ENCODE results near the gene RPL7A. TPM values are rescaled to one million over a fixed set of nuclear protein-coding genes. Genes with fewer than 3 reads are reported as not detected.

RPL7A gene
- total RNA-seq, 1 experiment from 2014 or later: 3,575 TPM

DNA sequence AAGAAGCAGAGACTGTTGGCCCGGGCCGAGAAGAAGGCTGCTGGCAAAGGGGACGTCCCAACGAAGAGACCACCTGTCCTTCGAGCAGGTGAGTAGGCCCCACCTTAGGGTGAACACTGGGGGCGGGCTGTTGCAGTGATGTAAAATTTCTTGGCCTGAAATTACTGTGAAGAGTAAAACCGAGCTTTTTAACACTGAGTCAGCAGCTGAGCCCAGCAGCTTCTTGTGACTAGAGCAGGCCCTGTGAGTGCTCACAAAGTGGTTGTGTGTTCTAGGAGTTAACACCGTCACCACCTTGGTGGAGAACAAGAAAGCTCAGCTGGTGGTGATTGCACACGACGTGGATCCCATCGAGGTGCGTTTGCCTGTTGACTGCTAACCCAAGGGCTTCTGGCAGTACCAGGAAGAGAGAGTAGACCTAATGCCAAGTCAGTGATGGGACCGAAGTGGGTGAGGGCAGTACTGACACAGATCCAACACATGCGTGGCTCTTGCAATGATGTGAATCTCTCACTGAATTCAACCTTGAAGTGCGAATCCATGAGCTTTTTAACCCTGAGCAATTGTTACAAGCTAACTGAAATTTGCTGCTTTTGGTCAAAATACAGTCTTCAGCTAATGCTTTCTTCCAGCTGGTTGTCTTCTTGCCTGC lies 2.1 kb downstream of the RPL7A start:
- Histone ChIP-seq H3K9me3 (replicated peaks) (no peaks in the 10 kb centered on the region), H3K4me3 (no peak overlapping the region), H3K36me3 (peaks cover 59% of the 10 kb centered on the region), H3K27ac (no peak overlapping the region), H3K4me1 (peaks cover 9% of the 10 kb centered on the region; the same call in 1 of the 2 replicates), H3K27me3 (no peaks in the 10 kb centered on the region)
- DNase-seq: no peak

DNA sequence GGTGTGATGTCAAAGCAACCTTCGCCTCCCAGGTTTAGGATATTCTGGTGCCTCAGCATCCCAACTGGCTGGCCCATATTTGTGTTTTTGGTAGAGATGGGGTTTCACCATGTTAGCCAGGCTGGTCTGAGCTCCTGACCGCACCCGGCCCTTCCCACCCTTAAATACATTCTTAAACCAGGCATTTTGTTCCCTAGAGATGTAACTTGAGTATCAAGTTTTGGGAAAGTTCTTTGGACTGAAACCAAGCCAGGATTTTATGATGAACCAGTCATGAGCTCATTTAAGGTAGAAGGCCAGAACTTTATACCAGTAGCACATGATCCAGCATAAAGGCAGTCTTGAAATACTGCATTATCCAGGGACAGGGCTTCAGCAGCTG lies 3.5 kb downstream of the RPL7A start:
- H3K4me1 ChIP-seq: peaks cover 7% of the 10 kb centered on the region; the same call in 1 of the 2 replicates
- no peaks in the 10 kb centered on the region for H3K27me3 ChIP-seq
- H3K9me3 ChIP-seq (replicated peaks): no peaks in the 10 kb centered on the region
- no peak for DNase-seq
- H3K4me3 ChIP-seq: no peak overlapping the region
- H3K27ac ChIP-seq: no peak overlapping the region
- peaks cover 50% of the 10 kb centered on the region for H3K36me3 ChIP-seq

DNA sequence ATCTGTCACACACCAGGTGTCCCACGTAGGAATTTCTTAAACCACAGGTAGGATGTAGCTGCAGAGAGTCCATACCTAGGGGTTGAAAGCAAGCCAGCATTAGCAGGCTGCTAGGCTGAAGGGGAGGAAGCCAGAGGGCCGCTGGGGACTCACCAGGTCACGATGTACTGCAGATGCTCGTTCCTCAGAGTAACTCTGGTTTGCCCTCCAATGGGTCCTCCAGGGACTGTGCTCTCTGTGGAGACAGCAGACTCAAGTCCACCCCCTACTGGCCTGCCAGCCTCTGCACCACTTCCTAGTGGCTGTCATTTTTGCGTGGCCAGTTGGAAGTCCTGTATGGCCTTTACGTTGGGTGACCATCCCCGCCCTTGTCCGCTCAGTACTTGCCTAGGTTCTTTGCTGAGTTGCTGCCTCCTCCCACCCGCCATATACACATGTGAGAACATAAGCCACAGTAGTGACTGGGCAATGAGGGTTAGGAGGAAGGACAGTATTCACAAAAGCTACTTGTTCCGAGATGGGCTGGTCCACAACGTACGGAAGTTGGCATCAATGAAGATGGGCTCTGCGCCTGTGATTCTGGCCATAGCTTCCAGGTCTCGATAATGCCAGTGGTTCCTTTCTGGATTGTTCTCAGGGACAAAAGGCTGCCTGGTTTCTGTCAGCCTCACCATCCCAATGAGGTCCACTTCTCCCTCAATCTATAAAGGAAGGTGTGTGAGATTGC lies 4.1 kb downstream of the RPL7A start:
- H3K9me3 ChIP-seq (replicated peaks): no peaks in the 10 kb centered on the region
- H3K27ac ChIP-seq: no peak overlapping the region
- peak; percentile 74 to 77 for DNase-seq
- H3K4me3 ChIP-seq: no peak overlapping the region
- no peaks in the 10 kb centered on the region for H3K27me3 ChIP-seq
- H3K4me1 ChIP-seq: peaks cover 6% of the 10 kb centered on the region; the same call in 1 of the 2 replicates
- H3K36me3 ChIP-seq: peaks cover 50% of the 10 kb centered on the region

DNA sequence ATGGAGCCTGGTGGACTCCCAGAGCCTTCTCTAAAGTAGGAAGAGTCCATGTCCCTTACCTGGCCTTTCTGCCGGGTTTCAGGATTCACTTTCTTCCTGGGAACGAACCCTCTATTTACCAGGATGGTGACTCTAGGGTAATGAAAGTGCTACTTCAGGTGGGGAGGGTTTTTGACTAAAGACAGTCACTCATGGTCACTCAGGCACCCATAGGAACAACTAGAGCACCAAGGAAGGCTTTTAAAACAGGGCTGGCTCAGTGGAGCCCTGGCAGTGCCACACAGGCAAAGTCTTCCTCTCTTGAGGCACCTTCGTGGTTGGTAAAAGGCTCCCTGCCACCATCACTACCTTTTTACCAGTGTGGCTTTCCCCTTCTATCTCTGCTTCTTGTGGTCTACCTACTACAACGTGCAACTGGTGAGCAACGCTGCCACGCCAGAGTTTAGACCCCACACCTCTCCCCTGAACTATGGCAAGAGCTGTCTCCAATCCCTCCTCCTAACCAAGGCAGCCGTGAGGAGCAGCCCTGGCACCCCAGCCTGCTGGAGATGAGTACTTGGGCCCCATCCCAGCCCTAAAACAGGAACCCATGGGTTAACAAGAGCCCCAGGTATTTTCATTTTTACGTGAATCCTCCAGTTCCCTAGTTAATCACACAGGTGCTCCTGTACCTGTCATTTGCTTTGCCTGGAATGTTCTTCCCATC lies 4.8 kb downstream of the RPL7A start:
- no peaks in the 10 kb centered on the region for H3K27me3 ChIP-seq
- peaks cover 6% of the 10 kb centered on the region; the same call in 1 of the 2 replicates for H3K4me1 ChIP-seq
- no peaks in the 10 kb centered on the region for H3K9me3 ChIP-seq (replicated peaks)
- no peak for DNase-seq
- no peak overlapping the region for H3K4me3 ChIP-seq
- peaks cover 50% of the 10 kb centered on the region for H3K36me3 ChIP-seq
- H3K27ac ChIP-seq: no peak overlapping the region

DNA sequence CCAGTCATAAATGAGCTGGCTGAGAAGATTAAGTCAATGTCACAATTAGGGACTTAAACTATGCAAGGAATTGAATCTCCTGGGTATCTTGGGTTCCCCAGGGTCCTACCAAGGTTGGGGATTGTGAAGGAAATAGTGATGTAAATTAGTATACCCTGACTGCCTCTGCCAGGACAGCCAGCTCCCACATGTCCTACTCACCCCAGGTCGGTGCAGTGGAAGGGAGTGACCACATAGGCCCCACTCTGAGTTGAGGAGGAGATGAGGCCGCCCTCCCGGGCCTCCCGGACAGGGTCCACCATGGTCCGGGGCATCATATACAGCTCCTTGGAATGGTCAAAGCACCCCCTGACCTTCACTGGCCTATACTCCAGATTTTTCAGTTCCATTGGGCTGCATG lies 5.5 kb downstream of the RPL7A start:
- Histone ChIP-seq H3K27ac (no peak overlapping the region), H3K36me3 (peaks cover 46% of the 10 kb centered on the region), H3K4me3 (no peak overlapping the region), H3K27me3 (no peaks in the 10 kb centered on the region), H3K9me3 (replicated peaks) (no peaks in the 10 kb centered on the region), H3K4me1 (peaks cover 6% of the 10 kb centered on the region; the same call in 1 of the 2 replicates)
- no peak for DNase-seq

DNA sequence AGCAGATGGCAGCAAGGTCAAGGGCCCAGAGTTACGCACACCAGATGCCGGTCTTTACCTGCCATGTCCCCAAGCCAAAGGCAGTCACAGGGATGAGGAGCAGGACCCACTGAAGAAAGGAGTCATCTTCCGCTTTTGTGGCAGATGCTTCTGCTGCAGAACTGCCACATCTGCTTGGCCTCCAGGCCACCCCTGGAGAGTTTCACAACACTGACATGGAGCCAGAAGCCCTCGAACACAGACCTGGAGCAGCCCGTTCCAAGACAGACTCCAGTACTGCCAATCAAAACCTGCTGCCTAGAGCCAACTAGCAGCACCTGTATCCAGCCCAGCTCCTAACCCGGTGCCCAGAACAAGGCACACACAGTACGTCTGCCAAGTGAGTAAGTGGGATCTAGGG lies 6.7 kb downstream of the RPL7A start:
- Histone ChIP-seq H3K27me3 (no peaks in the 10 kb centered on the region), H3K9me3 (replicated peaks) (no peaks in the 10 kb centered on the region), H3K4me3 (no peak overlapping the region), H3K36me3 (peaks cover 35% of the 10 kb centered on the region), H3K27ac (no peak overlapping the region), H3K4me1 (peaks cover 6% of the 10 kb centered on the region)
- no peak for DNase-seq

DNA sequence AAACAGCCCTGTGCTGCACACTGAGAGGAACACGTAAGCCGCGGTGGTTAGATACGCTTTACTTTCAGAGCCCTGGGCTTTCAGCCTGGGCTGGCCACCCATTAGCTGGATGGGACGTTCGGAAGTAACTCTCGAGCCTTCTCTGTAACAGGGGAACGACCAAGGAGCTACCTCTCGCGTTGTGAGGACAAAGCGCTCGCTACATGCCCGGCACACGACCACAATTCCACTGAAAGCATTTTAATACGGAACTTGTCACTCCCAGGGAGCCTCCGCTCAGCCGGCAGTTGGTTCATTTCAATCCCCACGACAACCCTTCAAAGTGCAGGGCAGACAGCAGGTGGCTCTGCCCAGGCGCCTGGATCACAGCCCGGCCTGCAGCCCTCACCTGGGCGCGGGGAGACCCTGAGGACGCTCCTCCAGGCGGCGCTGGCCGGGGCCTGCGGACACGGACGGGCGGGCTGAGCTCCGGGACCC lies 7.9 kb downstream of the RPL7A start:
- Histone ChIP-seq H3K4me1 (peaks cover 16% of the 10 kb centered on the region), H3K27me3 (no peaks in the 10 kb centered on the region), H3K36me3 (peaks cover 31% of the 10 kb centered on the region), H3K9me3 (replicated peaks) (no peaks in the 10 kb centered on the region), H3K4me3 (peak overlapping the region; percentile 73), H3K27ac (peak overlapping the region; percentile 31; the same call in 1 of the 2 replicates)
- peak in 1 of 2 experiments; percentile 45 for DNase-seq

DNA sequence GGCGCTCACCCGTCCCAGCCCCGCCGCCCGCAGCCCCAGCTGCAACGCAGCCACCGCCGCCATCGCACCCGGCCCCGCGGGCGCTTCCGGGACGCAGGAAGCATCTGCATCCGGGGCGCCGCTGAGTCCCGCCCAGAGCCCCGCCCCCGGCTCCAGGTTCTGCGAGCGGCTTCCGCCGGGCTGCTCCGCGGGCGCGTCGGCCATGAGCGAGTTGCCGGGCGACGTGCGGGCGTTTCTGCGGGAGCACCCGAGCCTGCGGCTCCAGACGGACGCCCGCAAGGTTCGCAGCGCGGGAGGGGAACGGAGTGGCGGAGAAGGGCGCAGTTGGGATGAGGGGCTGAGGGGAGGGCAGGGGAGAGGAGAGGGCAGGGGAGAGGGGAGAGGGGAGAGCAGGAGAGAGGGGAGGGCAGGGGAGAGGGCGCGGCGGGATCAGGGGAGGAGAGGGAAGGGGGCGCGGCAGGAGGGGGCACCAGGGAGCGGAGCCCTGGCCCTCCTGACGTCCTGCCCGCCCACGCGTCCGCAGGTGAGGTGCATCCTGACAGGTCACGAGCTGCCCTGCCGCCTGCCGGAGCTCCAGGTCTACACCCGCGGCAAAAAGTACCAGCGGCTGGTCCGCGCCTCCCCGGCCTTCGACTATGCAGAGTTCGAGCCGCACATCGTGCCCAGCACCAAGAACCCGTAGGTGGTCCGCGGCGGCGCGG lies 8.5 kb downstream of the RPL7A start, which contains the start of the genes SURF1 and SURF2:
Gene SURF1 (minus strand): TSS at position 97 of the 701 bp plus-strand sequence. CDS start 34 bp downstream, at position 63.
Gene SURF2 (plus strand): TSS at position 160 of the 701 bp plus-strand sequence. CDS start 43 bp downstream, at position 203.
- Histone ChIP-seq H3K27ac (peak within 1 kb of the TSS; percentile 31; the same call in 1 of the 2 replicates), H3K9me3 (replicated peaks) (no peaks in the 10 kb centered on the region), H3K4me3 (peak within 1 kb of the TSS; percentile 73), H3K4me1 (peaks cover 23% of the 10 kb centered on the region), H3K36me3 (peaks cover 26% of the 10 kb centered on the region), H3K27me3 (no peaks in the 10 kb centered on the region)
- peak; percentile 87 to 88 for DNase-seq

DNA sequence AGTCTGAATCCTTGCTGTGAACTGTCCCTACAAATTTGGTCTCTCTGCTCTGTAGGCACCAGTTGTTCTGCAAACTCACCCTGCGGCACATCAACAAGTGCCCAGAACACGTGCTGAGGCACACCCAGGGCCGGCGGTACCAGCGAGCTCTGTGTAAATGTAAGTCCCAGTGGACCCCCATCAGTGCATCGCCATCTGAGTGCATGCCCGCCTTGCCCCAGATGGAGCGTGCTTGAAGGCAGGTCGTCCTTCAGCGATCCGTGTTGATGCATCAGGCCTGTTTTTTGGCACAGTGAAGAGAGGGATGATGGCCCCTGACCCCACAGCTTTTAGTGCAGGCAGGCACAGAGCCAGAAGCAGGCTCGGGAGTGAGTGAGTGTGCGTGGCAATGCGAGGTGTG lies 9.6 kb downstream of the RPL7A start:
- Histone ChIP-seq H3K4me3 (no peak overlapping the region), H3K27ac (no peak overlapping the region), H3K27me3 (no peaks in the 10 kb centered on the region), H3K4me1 (peaks cover 28% of the 10 kb centered on the region), H3K9me3 (replicated peaks) (no peaks in the 10 kb centered on the region), H3K36me3 (peaks cover 25% of the 10 kb centered on the region)
- DNase-seq: no peak

DNA sequence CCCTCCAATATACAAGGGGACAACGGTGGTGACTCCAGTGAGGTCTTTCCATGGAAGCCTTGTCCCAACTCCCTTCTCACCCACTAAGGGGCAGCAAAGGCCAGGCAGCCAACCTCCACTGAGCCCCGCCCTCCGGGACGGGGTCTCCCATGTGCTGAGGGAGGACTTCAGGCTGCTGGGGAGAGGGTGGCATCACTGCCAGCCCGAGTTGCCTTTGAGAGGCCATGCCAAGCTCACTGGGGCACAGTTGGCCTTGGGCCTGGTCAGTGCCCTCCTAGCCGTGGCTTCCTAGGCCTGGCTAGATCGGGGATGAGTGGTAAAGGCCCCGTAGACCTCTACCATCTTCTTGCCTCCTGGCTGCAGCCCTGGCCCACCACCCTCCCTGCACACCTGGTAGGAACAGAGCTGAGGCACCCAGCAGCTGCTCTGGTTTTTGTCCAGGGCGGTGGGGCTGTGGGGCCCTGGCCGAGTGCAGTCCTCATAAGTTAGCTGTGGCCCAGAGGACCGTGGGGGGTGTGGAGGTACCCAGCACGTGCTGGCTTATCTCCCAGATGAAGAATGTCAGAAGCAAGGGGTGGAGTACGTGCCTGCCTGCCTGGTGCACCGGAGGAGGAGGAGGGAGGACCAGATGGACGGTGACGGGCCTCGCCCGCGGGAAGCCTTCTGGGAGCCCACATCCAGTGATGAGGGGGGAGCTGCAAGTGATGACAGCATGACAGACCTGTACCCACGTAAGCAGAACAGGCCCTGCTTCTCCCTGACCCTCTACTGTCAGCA lies 11.6 kb downstream of the RPL7A start:
- H3K36me3 ChIP-seq: peaks cover 35% of the 10 kb centered on the region
- no peaks in the 10 kb centered on the region for H3K27me3 ChIP-seq
- peak overlapping the region; percentile 36; the same call in 1 of the 2 replicates for H3K27ac ChIP-seq
- H3K4me3 ChIP-seq: no peak overlapping the region
- peaks cover 28% of the 10 kb centered on the region for H3K4me1 ChIP-seq
- H3K9me3 ChIP-seq (replicated peaks): no peaks in the 10 kb centered on the region
- peak; percentile 50 to 58 for DNase-seq

DNA sequence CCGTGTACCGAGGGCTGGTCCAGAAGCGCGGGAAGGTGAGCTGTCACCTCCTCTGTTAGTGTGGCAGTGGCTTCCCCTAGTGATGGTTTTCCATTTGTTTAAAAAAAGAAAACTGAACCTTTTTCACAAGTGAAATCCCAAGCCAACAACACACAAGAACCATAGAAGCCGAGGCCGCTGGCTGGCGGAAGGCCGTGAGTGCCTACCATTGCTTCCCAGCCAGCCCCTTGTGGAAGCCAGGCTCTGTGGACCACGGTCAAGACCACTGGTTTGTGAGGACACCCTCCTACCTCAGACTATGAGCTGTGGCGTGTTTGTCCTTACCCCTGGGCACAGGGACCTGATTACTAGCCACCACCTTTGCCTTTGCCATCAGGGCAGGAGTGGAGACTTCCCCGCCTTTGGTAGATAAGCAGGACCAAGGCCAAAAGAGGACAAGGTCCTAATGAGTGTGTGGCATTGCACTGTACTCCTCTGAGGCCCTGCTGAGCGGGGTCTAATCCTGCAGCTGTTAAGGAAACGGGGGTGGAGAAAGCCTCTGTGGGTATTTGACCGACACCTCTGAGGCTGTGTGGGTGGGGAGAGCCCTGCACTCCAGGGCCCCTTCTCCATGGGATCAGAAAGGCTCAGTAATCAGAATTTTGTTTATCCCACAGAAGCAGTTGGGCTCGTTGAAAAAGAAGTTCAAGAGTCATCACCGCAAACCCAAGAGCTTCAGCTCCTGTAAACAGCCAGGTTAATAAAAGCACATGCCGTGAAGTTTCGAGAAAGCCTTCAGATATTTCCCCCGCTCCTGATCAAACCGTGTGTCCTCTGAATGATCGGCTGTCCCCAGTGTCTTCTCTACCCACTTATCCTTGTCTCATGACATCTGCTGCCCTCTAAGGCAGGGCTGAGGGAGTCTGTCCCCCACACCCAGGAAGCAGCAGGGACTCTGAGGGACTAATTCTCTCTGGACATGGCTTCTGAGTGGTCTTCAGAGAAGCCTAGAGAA lies 12.7 kb downstream of the RPL7A start:
- H3K27ac ChIP-seq: peak overlapping the region; percentile 36; the same call in 1 of the 2 replicates
- no peak overlapping the region for H3K4me3 ChIP-seq
- H3K9me3 ChIP-seq (replicated peaks): no peaks in the 10 kb centered on the region
- DNase-seq: peak; percentile 91 to 95
- peaks cover 28% of the 10 kb centered on the region for H3K4me1 ChIP-seq
- peaks cover 43% of the 10 kb centered on the region for H3K36me3 ChIP-seq
- no peaks in the 10 kb centered on the region for H3K27me3 ChIP-seq

DNA sequence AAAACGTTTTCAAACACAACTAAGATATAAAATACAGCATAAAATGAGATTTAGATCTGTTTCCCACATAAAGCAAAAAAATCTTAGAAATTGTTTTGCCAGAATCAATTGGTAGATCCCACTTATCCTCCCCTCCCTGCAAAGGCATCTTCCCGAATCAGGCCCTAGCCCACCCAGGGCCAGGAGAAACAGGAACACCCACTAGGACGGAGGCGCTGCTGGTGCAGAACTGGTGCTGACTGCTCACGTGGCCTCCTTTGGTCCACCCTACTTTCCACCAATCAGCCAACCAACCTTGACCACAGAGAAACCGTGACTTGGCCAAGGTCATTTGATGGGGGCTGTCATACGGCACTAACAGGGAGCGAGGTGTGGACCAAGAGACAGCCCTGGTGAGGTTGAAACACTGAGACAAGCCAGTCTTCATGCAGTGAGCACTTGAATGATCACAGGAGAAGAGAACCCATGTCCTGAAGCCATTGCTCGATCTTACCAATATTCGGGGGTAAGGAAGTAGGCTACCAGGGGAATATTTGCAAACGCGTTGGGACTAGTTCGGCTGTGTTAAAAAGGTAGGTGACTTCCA lies 13.6 kb downstream of the RPL7A start:
- Histone ChIP-seq H3K27ac (no peak overlapping the region; the same call in 1 of the 2 replicates), H3K9me3 (replicated peaks) (no peaks in the 10 kb centered on the region), H3K4me3 (no peak overlapping the region), H3K36me3 (peaks cover 52% of the 10 kb centered on the region), H3K27me3 (no peaks in the 10 kb centered on the region), H3K4me1 (peaks cover 28% of the 10 kb centered on the region)
- no peak for DNase-seq

All from SJCRH30 (cell line).